ENCODE measurements around the gene PRRC2C. TPM values are rescaled to one million over a fixed set of nuclear protein-coding genes. Genes with fewer than 3 reads are reported as not detected.

Gene PRRC2C
- total RNA-seq, 2 experiments from 2014 or later: 357 to 387 TPM

GRCh38 chr1:171446386-171446785, 38.9 kb upstream of the PRRC2C start:
- no peak overlapping the region for H3K4me3 ChIP-seq (ENCODE audit: low read length)
- no peak overlapping the region for H3K27ac Mint-ChIP-seq
- no peaks in the 10 kb centered on the region for H3K4me1 ChIP-seq (ENCODE audit: insufficient read depth, low read length)
- DNase-seq: no peak
- no peaks in the 10 kb centered on the region for H3K27me3 Mint-ChIP-seq
- no peaks in the 10 kb centered on the region for H3K9me3 Mint-ChIP-seq
- no peaks in the 10 kb centered on the region for H3K36me3 ChIP-seq (ENCODE audit: insufficient read depth, low read length)
- H3K27me3 ChIP-seq (ENCODE audit: control insufficient read depth in 1 of 2, insufficient read depth in 2 of 2, low read length in 2 of 2): no peaks in the 10 kb centered on the region
- no peak for TF ChIP-seq CTCF (IDR thresholded peaks at IDR 0.05)
- H3K4me3 Mint-ChIP-seq: no peak overlapping the region
- intact Hi-C loops (cut with DNase I, micrococcal nuclease): no loop called here
- ChIA-PET POLR2A (no interaction called here), CTCF (no interaction called here)
- no peaks in the 10 kb centered on the region for H3K4me1 Mint-ChIP-seq (ENCODE audit: low read depth)
- H3K27ac ChIP-seq (ENCODE audit: low read depth in 1 of 2, low read length in 2 of 2): no peak overlapping the region
- no peak for ATAC-seq (ENCODE audit: poor library complexity)
- no peaks in the 10 kb centered on the region for H3K36me3 Mint-ChIP-seq (ENCODE audit: low read depth)
- H3K9me3 ChIP-seq (ENCODE audit: control insufficient read depth in 1 of 2, insufficient read depth in 1 of 2, low read length in 2 of 2): no peaks in the 10 kb centered on the region

- no peaks in the 10 kb centered on the region for H3K36me3 Mint-ChIP-seq (ENCODE audit: low read depth)
- H3K9me3 ChIP-seq (ENCODE audit: control insufficient read depth in 1 of 2, insufficient read depth in 1 of 2, low read length in 2 of 2): peaks cover 0 to 4% of the 10 kb centered on the region in 2 experiments
- TF ChIP-seq CTCF (IDR thresholded peaks at IDR 0.05): no peak
- peaks cover 9% of the 10 kb centered on the region for H3K9me3 Mint-ChIP-seq
- peaks cover 2 to 3% of the 10 kb centered on the region in 2 experiments for H3K27me3 ChIP-seq (ENCODE audit: control insufficient read depth in 1 of 2, insufficient read depth in 2 of 2, low read length in 2 of 2)
- intact Hi-C loops (cut with DNase I, micrococcal nuclease): no loop called here
- ChIA-PET CTCF (no interaction called here), POLR2A (no interaction called here)
- no peaks in the 10 kb centered on the region for H3K36me3 ChIP-seq (ENCODE audit: insufficient read depth, low read length)
- no peak overlapping the region for H3K27ac ChIP-seq (ENCODE audit: low read depth in 1 of 2, low read length in 2 of 2)
- no peaks in the 10 kb centered on the region for H3K4me1 Mint-ChIP-seq (ENCODE audit: low read depth)
- H3K4me3 Mint-ChIP-seq: no peak overlapping the region
- DNase-seq (no peak), ATAC-seq (ENCODE audit: poor library complexity) (no peak)
- no peaks in the 10 kb centered on the region for H3K4me1 ChIP-seq (ENCODE audit: insufficient read depth, low read length)
- H3K27me3 Mint-ChIP-seq: peaks cover 16% of the 10 kb centered on the region
- H3K4me3 ChIP-seq (ENCODE audit: low read length): no peak overlapping the region
- H3K27ac Mint-ChIP-seq: no peak overlapping the region
Measured at GRCh38 chr1:171455967-171456366, 29.4 kb upstream of the PRRC2C start.

- Histone ChIP-seq H3K9me3 (ENCODE audit: control insufficient read depth in 1 of 2, insufficient read depth in 1 of 2, low read length in 2 of 2) (peaks cover 0 to 4% of the 10 kb centered on the region in 2 experiments), H3K27ac (ENCODE audit: low read depth in 1 of 2, low read length in 2 of 2) (no peak overlapping the region), H3K4me1 (ENCODE audit: insufficient read depth, low read length) (no peaks in the 10 kb centered on the region), H3K27me3 (ENCODE audit: control insufficient read depth in 1 of 2, insufficient read depth in 2 of 2, low read length in 2 of 2) (peaks cover 2 to 3% of the 10 kb centered on the region in 2 experiments), H3K36me3 (ENCODE audit: insufficient read depth, low read length) (no peaks in the 10 kb centered on the region), H3K4me3 (ENCODE audit: low read length) (no peak overlapping the region)
- ChIA-PET POLR2A (no interaction called here), CTCF (no interaction called here)
- intact Hi-C loops (cut with DNase I, micrococcal nuclease): no loop called here
- peaks cover 12% of the 10 kb centered on the region for H3K27me3 Mint-ChIP-seq
- peaks cover 2% of the 10 kb centered on the region for H3K9me3 Mint-ChIP-seq
- DNase-seq (no peak), ATAC-seq (ENCODE audit: poor library complexity) (no peak)
- H3K4me3 Mint-ChIP-seq: no peak overlapping the region
- no peak overlapping the region for H3K27ac Mint-ChIP-seq
- no peaks in the 10 kb centered on the region for H3K4me1 Mint-ChIP-seq (ENCODE audit: low read depth)
- no peaks in the 10 kb centered on the region for H3K36me3 Mint-ChIP-seq (ENCODE audit: low read depth)
- no peak for TF ChIP-seq CTCF (IDR thresholded peaks at IDR 0.05)
Measured at GRCh38 chr1:171457412-171457811, 27.9 kb upstream of the PRRC2C start.

All from CD4-positive, alpha-beta T cell (primary cell).